Thoracic aorta endothelial cell (primary cell): ENCODE measurements around the gene HJURP. TPM values are rescaled to one million over a fixed set of nuclear protein-coding genes. Genes with fewer than 3 reads are reported as not detected.

Experiments
- total RNA-seq: library from RNA; depleted of rRNA; stranded (reverse); fragments of >200 nt; gene quantifications from 2 replicates; pipeline ENCODE4 v1.2.3, GENCODE V29; 2012

The HJURP gene, protein sequence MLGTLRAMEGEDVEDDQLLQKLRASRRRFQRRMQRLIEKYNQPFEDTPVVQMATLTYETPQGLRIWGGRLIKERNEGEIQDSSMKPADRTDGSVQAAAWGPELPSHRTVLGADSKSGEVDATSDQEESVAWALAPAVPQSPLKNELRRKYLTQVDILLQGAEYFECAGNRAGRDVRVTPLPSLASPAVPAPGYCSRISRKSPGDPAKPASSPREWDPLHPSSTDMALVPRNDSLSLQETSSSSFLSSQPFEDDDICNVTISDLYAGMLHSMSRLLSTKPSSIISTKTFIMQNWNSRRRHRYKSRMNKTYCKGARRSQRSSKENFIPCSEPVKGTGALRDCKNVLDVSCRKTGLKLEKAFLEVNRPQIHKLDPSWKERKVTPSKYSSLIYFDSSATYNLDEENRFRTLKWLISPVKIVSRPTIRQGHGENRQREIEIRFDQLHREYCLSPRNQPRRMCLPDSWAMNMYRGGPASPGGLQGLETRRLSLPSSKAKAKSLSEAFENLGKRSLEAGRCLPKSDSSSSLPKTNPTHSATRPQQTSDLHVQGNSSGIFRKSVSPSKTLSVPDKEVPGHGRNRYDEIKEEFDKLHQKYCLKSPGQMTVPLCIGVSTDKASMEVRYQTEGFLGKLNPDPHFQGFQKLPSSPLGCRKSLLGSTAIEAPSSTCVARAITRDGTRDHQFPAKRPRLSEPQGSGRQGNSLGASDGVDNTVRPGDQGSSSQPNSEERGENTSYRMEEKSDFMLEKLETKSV
- 42.0 and 56.3 TPM in 2 replicates for total RNA-seq

DNA sequence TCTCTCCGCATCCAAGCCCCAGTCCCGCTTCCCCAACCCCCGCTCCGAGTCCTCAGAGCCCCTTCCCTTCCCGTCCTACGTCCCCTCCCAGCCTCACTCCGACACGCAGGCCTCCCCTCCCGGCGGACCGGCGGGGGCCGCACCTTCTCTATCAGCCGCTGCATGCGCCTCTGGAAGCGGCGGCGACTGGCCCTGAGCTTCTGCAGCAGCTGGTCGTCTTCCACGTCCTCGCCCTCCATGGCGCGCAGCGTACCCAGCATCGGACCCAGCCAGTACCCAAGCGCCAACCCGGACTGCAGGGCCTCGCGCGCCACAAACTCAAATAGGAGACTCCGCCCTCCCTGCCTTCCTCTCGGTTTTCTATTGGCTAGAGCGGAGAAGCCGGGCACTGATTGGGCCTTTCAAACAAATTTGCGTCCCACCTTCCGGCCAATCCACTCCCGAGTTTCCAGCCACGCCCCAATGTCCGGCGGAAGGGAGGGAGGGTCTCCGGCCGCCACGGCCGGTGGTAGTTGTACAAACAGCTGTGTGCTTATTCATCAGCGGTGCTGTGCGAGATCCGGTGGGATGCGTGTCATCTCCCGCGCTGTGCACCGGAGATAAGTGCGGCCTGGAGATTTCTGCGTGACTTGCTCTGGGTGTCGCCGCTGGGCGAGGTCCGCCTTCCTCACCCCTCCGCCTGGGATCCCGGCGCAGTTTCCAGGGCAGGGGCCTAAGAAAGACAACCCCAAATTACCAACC, at the start of gene HJURP:
TSS of gene HJURP (minus strand) at position 295 of the 741 bp plus-strand sequence. CDS start at position 260, 35 bp downstream.

DNA sequence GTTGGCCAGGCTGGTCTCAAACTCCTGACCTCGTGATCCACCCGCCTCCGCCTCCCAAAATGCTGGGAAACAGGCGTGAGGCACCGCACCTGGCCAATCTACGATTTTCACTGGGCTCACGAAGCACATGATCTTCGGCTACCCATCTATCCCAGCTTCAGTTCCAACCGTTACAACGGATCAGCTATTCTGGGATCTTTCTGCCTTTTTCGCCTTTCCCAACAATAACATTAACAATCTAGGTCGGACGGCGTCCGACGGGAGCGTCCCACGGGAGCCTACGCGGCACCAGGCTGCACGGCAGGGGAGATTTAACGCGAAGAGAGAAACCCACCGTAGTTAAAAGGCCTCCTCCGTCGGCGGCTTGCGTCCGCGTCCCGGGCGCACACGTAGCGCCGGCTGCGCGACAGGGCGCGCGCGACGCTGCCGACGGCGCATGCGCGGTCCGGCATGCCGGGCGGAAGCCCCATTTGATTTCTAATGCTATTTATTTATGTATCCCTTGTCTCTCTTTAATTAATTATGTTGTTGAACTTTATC, 13.7 kb upstream of the HJURP start, which contains the start of gene MSL3B:
TSS of gene MSL3B (minus strand) at position 394 of the 540 bp plus-strand sequence.

Other genes starting within 250 kb of the HJURP start
- gene UGT1A8, start 236.9 kb downstream of the HJURP start, total RNA-seq: not detected in 2 replicates
- gene UGT1A10, start 218.1 kb downstream of the HJURP start, total RNA-seq: not detected in 2 replicates
- gene UGT1A9, start 182.6 kb downstream of the HJURP start, total RNA-seq: not detected in 2 replicates
- gene UGT1A7, start 172.6 kb downstream of the HJURP start, total RNA-seq: not detected in 2 replicates
- gene UGT1A6, start 161.6 kb downstream of the HJURP start, total RNA-seq: not detected in 2 replicates
- not detected in 2 replicates for gene UGT1A5, start 141.6 kb downstream of the HJURP start, total RNA-seq
- not detected in 2 replicates for gene UGT1A4, start 135.8 kb downstream of the HJURP start, total RNA-seq
- not detected in 2 replicates for gene UGT1A3, start 125.5 kb downstream of the HJURP start, total RNA-seq
- gene UGT1A1, start 94.3 kb downstream of the HJURP start, total RNA-seq: not detected in 2 replicates
- gene MROH2A, start 76.2 kb downstream of the HJURP start, total RNA-seq: not detected in 2 replicates
- gene TRPM8, start 62.8 kb upstream of the HJURP start, total RNA-seq: not detected in 2 replicates
- gene SPP2, start 196.2 kb upstream of the HJURP start, total RNA-seq: not detected in 2 replicates